K562 (cell line): ENCODE measurements around the gene ESPN. TPM values are rescaled to one million over a fixed set of nuclear protein-coding genes. Genes with fewer than 3 reads are reported as not detected.

Experiments used
- ATAC-seq: fragments of 200-7000 bp; cut with Tn5 transposase; 3 replicates; pipeline ENCODE4 v1.9.1; 2020; ENCODE audit warnings: moderate library complexity
- BruUV-seq: library from RNA; stranded (reverse); fragments of 400-500 nt; replicated peaks from 2 replicates; lab custom pipeline; 2021; lab: Mats Ljungman, UMichigan
- CTCF ChIA-PET: fragments of 300-600 bp; formaldehyde crosslinking; extraction: SDS; loops from one replicate; lab custom pipeline; 2021; ENCODE audit warnings: low intra/inter-chr PET ratio; lab: Yijun Ruan, JAX
- POLR2A ChIA-PET: fragments of 300-600, 350-650 bp; sonication (Branson Sonifier 250); formaldehyde crosslinking; extraction: SDS; loops from one replicate; lab custom pipeline; 2021; ENCODE audit warnings: antibody characterized with exemption, inconsistent platforms; lab: Yijun Ruan, JAX
- DNase-seq, 4 experiments: peaks; one replicate each; pipeline versions ENCODE4 v3.0.0 to v3.0.0-alpha.2; 2011 to 2018; ENCODE audit warnings: low spot score in 3 of 4, mixed read lengths in 3 of 4; ENCODE audit errors: extremely low read depth in 1 of 4
- FAIRE-seq: peaks from 2 replicates; lab custom pipeline; 2011; peaks lifted over from hg19 to GRCh38; lab: Jason Lieb, UNC
- H2AFZ ChIP-seq: 2 replicates; pipeline ENCODE4 v1.6.0; 2011; ENCODE audit warnings: low read depth, low read length, control low read depth, inconsistent platforms
- H3K27ac ChIP-seq: fragments of 200-600 bp; 3 replicates; pipeline ENCODE4 v1.8.0; 2011; ENCODE audit warnings: low read depth, mild to moderate bottlenecking, control low read depth, inconsistent platforms, low read length, moderate library complexity, mixed read lengths; ENCODE audit errors: extremely low read depth
- H3K27me3 ChIP-seq, 2 experiments: fragments of 300-600 bp in 1 of 2; 2 replicates in 1 of 2; 3 replicates in 1 of 2; pipeline versions ENCODE4 v1.6.0 to v1.8.0; 2011; ENCODE audit warnings: inconsistent platforms in 2 of 2, low read length in 2 of 2, mild to moderate bottlenecking in 1 of 2, mixed read lengths in 1 of 2, moderate library complexity in 1 of 2; ENCODE audit not compliant: control insufficient read depth in 2 of 2, insufficient read depth in 2 of 2
- H3K36me3 ChIP-seq: fragments of 300-600 bp; 3 replicates; pipeline ENCODE4 v1.8.0; 2011; ENCODE audit warnings: mild to moderate bottlenecking, low read length, inconsistent platforms; ENCODE audit not compliant: control insufficient read depth, insufficient read depth
- H3K4me1 ChIP-seq, 2 experiments: fragments of 200-600 bp in 1 of 2; replicated peaks in 1 of 2; 2 replicates in 1 of 2; 3 replicates in 1 of 2; pipeline versions ENCODE4 v1.5.1 to v1.8.0; 2011; ENCODE audit warnings: inconsistent platforms in 2 of 2, low read length in 2 of 2, mild to moderate bottlenecking in 1 of 2, mixed read lengths in 1 of 2, moderate library complexity in 1 of 2; ENCODE audit not compliant: control insufficient read depth in 2 of 2, insufficient read depth in 2 of 2
- H3K4me2 ChIP-seq: 2 replicates; pipeline ENCODE4 v1.6.1; 2011; ENCODE audit warnings: low read length, control low read depth, inconsistent platforms, mixed read lengths; ENCODE audit not compliant: insufficient read depth
- H3K4me3 ChIP-seq: fragments of 200-600 bp; sonication (generic), shearing (Covaris generic); 2 replicates; pipeline ENCODE4 v1.5.1; 2016; ENCODE audit warnings: control low read depth, inconsistent platforms
- H3K79me2 ChIP-seq: fragments of 200-600 bp; 3 replicates; pipeline ENCODE4 v1.8.0; 2011; ENCODE audit warnings: low read length, inconsistent platforms; ENCODE audit not compliant: control insufficient read depth, insufficient read depth
- H3K9ac ChIP-seq, 2 experiments: 2 replicates each; pipeline versions ENCODE4 v1.6.0 to v1.6.1; 2011; ENCODE audit warnings: low read depth in 2 of 2, low read length in 2 of 2, control low read depth in 1 of 2, inconsistent platforms in 1 of 2, mild to moderate bottlenecking in 1 of 2, mixed read lengths in 1 of 2; ENCODE audit not compliant: insufficient read depth in 1 of 2
- H3K9me1 ChIP-seq: one replicate; pipeline ENCODE4 v1.6.0; 2011; ENCODE audit warnings: inconsistent platforms, mild to moderate bottlenecking, low read length, moderate library complexity; ENCODE audit not compliant: control insufficient read depth, insufficient read depth
- H3K9me3 ChIP-seq: replicated peaks from 2 replicates; pipeline ENCODE4 v1.5.1; 2011; ENCODE audit warnings: low read depth, low read length, inconsistent platforms; ENCODE audit not compliant: control insufficient read depth, insufficient read depth
- H4K20me1 ChIP-seq: replicated peaks from 2 replicates; pipeline ENCODE4 v1.6.1; 2011; ENCODE audit warnings: low read length, inconsistent platforms, mixed read lengths; ENCODE audit not compliant: control insufficient read depth, insufficient read depth
- ELF4 ChIP-seq: fragments of 450-650 bp; formaldehyde crosslinking; IDR thresholded peaks from 2 replicates; pipeline ENCODE4 v1.4.0; 2022; ENCODE audit warnings: missing genetic modification characterization
- PRDM10 ChIP-seq: fragments of 450-650 bp; IDR thresholded peaks from 2 replicates; pipeline ENCODE4 v1.6.1; 2018; ENCODE audit not compliant: partially characterized antibody
- TSHZ1 ChIP-seq: fragments of 250-450 bp; sonication (Bioruptor Pico); IDR thresholded peaks from 2 replicates; pipeline ENCODE4 v1.4.0; 2020; ENCODE audit warnings: mild to moderate bottlenecking, moderate library complexity
- WGBS: fragments of 100-300 bp; shearing (Covaris generic); methylation state at CpG from one replicate; pipeline ENCODE4 v1.1.6; 2016; ENCODE audit warnings: low coverage, mixed read lengths; ENCODE audit not compliant: insufficient coverage; ENCODE audit errors: missing lambda C conversion rate; 5-methylcytosine and 5-hydroxymethylcytosine counted together
- in situ Hi-C: fragments of 300-500 bp; cut with MboI; formaldehyde crosslinking; loops from 4 replicates; pipeline ENCODE4 v1.15.0; 2018; ENCODE audit warnings: inconsistent platforms, mixed read lengths
- intact Hi-C: fragments of 100-400 bp; cut with micrococcal nuclease; formaldehyde crosslinking; loops from 2 replicates; pipeline ENCODE4 v1.14.2; 2022
- polyA plus RNA-seq, 8 experiments: library from polyadenylated mRNA; depleted of rRNA in 4 of 8; stranded (reverse) in 5 of 8; unstranded in 3 of 8; fragments of >200 nt; fragmentation: Nextera tagmentation in 2 of 8; fragmentation: Illumina TruSeq in 1 of 8; extraction: Ambion mirVana in 2 of 8; extraction: Trizol in 1 of 8; gene quantifications; 2 replicates each; pipeline versions ENCODE4 v1.2.1 to v1.2.3, GENCODE V29; 2011 to 2014; ENCODE audit warnings: inconsistent platforms in 1 of 8, missing spikeins in 1 of 8
- total RNA-seq, 7 experiments: library from RNA; depleted of rRNA in 6 of 7; stranded (reverse); fragments of >200 nt in 6 of 7; fragmentation: Illumina TruSeq in 2 of 7; extraction: Trizol in 2 of 7; gene quantifications; 2 replicates each; pipeline versions ENCODE4 v1.2.1 to v1.2.3, GENCODE V29; 2011 to 2021; ENCODE audit warnings: low replicate concordance in 1 of 7

Gene ESPN
- total and polyA plus RNA-seq, 9 of the 15 experiments (the other 6 are each of a cell fraction or from before 2014, with no cell fraction given), result 0.07 to 1.2 (median 0.45) TPM; not detected in 3

GRCh38 chr1:6491480-6491962 lies 66.9 kb downstream of the ESPN start, which contains the start of gene PLEKHG5:
Gene PLEKHG5, minus strand, starts transcription at chr1:6491667. Its CDS starts 14,096 bp downstream, at chr1:6477571.
- Histone ChIP-seq H3K4me1 (peaks cover 4 to 34% of the 10 kb centered on the region in 2 experiments; a peak in 2 of 5 replicates), H3K4me2 (peak within 1 kb of the TSS; percentile 79; the same call in 1 of the 2 replicates), H3K27ac (no peak within 1 kb of the TSS), H3K4me3 (peak within 1 kb of the TSS; percentile 40), H3K36me3 (no peaks in the 10 kb centered on the region), H3K9ac (peak within 1 kb of the TSS in 1 of 2 experiments; percentile 66; a peak in 2 of 4 replicates), H2AFZ (peak within 1 kb of the TSS; percentile 80), H3K9me3 (no peaks in the 10 kb centered on the region), H3K27me3 (peaks cover 19 to 71% of the 10 kb centered on the region in 2 experiments; a peak in 4 of 5 replicates), H3K9me1 (peaks cover 4% of the 10 kb centered on the region), H4K20me1 (peaks cover 32% of the 10 kb centered on the region), H3K79me2 (no peaks in the 10 kb centered on the region)
- DNase-seq (no peak), FAIRE-seq (no peak), ATAC-seq (no peak)
- BruUV-seq, result no TSS peak
- CTCF ChIA-PET, result no interaction called here
- POLR2A ChIA-PET, result interaction anchor here (0.6 to 2.0 kb wide), 4 partner anchors 9 to 234 kb away, joined by 4 to 8 read pairs (median 4); no protein-coding TSS in a partner anchor
- TF ChIP-seq PRDM10 (peak; percentile 4), TSHZ1 (CRISPR knock-in tag) (no peak), ELF4 (CRISPR knock-in tag) (0 out of 2 replicates have a peak, but pooled peaks have one; percentile 12)
- WGBS, result 28% methylated on average over 6 of the region's 6 CpGs
- in situ Hi-C loops (loop anchor here (10.0 to 25.0 kb wide), 2 partner anchors 143 to 721 kb away; no protein-coding TSS in a partner anchor), intact Hi-C loops (no loop called here)
